ENCODE results near the gene C1QTNF4.

- TF ChIP-seq CTCF (conservative IDR thresholded peaks at IDR 0.05; ENCODE audit: low read length) (no peak), EZH2phosphoT487 (IDR thresholded peaks at IDR 0.05; ENCODE audit: borderline replicate concordance, low read depth, low read length) (no peak)
Observed at GRCh38 chr11:47541070-47541469, 53.1 kb downstream of the C1QTNF4 start.

Measured in OCI-LY7 (cell line).